Activated T-helper 2 cell treated with anti-CD3 and anti-CD28 coated beads, Interferon-gamma antibody, Interleukin-2, Interleukin-4, amounts not matched to agents 10 μg/mL and 5 μg/mL and 100 μg/mL, durations not matched to agents 14 hours and 24 hours and 36 hours (primary cell): ENCODE results near the gene LRRC66. TPM values are rescaled to one million over a fixed set of nuclear protein-coding genes. Genes with fewer than 3 reads are reported as not detected.

Experiments
- DNase-seq: peaks from one replicate; pipeline ENCODE4 v3.0.0; 2021; ENCODE audit warnings: low spot score
- H3K27ac Mint-ChIP-seq: one replicate; pipeline ENCODE4 v1.8.0; 2021; ENCODE audit warnings: mixed read lengths
- H3K27me3 Mint-ChIP-seq: one replicate; pipeline ENCODE4 v1.8.0; 2021; ENCODE audit warnings: low read depth, mixed read lengths
- H3K36me3 Mint-ChIP-seq: one replicate; pipeline ENCODE4 v1.8.0; 2021; ENCODE audit warnings: low read depth, mixed read lengths
- H3K4me1 Mint-ChIP-seq: one replicate; pipeline ENCODE4 v1.8.0; 2021; ENCODE audit warnings: low read depth, mixed read lengths
- H3K4me3 Mint-ChIP-seq: one replicate; pipeline ENCODE4 v1.8.0; 2021; ENCODE audit warnings: low read depth, mild to moderate bottlenecking, moderate library complexity, mixed read lengths
- H3K9me3 Mint-ChIP-seq: one replicate; pipeline ENCODE4 v1.8.0; 2021; ENCODE audit warnings: mixed read lengths
- intact Hi-C: fragments of 100-400 bp; cut with micrococcal nuclease; formaldehyde crosslinking; loops from one replicate; pipeline ENCODE4 v1.15.1; 2023
- total RNA-seq: library from RNA; stranded (reverse); gene quantifications from 2 replicates; pipeline ENCODE4 v1.2.3, GENCODE V29; 2022

The LRRC66 gene
- total RNA-seq, 1 donor from 2014 or later: 0.07 TPM

DNA sequence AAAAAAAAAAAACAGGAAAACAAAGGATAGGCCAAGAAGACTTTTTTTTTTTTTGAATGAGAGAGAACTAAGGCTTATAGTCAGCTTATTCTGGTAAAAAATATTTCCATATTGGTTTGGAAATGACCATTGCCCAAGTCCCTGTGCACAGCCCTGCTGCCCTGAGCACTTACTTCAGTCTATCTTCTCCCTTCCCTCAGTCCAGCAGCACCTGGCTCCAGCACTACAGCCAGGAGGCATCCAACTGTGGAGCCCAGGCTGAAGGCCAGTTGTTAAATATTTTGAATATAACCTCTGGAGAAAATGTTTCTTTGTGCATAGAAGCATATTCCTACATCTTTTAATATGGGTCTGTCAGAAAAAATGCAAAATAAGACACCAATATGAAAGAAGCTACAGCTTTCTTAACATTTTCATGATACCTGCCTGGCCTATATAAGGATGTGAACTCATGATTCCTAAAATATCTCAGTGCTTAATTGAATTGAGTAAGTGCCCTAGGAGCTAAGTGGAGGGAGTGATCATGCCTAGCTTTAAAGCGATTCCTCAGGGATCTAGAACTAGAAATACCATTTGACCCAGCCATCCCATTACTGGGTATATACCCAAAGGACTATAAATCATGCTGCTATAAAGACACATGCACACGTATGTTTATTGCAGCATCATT lies 14.4 kb downstream of the LRRC66 start:
- no peaks in the 10 kb centered on the region for H3K36me3 Mint-ChIP-seq
- H3K4me3 Mint-ChIP-seq: no peak overlapping the region
- H3K9me3 Mint-ChIP-seq: no peaks in the 10 kb centered on the region
- no peaks in the 10 kb centered on the region for H3K4me1 Mint-ChIP-seq
- no peak for DNase-seq
- H3K27me3 Mint-ChIP-seq: no peaks in the 10 kb centered on the region
- intact Hi-C loops: no loop called here
- no peak overlapping the region for H3K27ac Mint-ChIP-seq

DNA sequence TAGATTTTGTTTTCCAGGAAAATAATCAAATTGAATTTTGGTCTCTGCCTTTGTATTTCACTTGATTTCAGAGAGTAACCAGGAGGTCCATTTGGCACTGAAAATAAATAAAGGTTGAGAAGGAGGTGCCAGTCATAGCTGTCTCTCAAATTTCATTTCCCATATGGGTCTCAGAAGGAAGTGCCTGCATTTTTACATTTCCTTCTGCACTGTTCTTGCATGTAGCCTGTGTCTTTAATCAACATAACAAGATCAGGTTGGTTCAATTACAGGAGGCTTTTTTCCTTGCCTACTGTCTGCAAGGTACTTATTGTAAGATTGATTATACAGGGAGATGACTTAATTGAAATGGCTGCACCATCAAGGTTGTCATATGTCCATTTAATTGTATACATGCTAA lies 15.7 kb downstream of the LRRC66 start:
- Mint-ChIP-seq H3K27me3 (no peaks in the 10 kb centered on the region), H3K36me3 (no peaks in the 10 kb centered on the region), H3K4me1 (no peaks in the 10 kb centered on the region), H3K9me3 (no peaks in the 10 kb centered on the region), H3K27ac (no peak overlapping the region), H3K4me3 (no peak overlapping the region)
- intact Hi-C loops: no loop called here
- DNase-seq: no peak

DNA sequence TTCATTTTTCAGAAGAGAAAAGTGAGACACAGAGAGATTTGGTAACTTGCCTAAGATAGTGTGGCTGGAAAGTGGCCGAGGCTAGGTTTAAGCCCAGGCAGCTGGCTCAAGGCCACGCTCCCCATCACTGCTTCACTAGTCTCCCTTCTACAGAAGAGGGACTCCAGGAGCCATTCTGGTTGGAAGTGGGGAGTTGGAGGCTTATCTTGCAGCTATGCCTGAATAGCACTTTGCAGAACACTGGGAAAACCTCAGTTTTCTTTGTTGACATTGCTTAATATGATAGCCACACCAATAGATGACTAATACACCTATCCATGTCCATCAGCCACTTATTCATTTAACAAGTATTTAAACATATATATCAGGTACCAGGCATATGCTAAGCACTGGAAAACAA lies 18.5 kb downstream of the LRRC66 start:
- Mint-ChIP-seq H3K4me1 (no peaks in the 10 kb centered on the region), H3K36me3 (no peaks in the 10 kb centered on the region), H3K4me3 (no peak overlapping the region), H3K27me3 (no peaks in the 10 kb centered on the region), H3K9me3 (no peaks in the 10 kb centered on the region), H3K27ac (no peak overlapping the region)
- intact Hi-C loops: no loop called here
- no peak for DNase-seq

- no peaks in the 10 kb centered on the region for H3K36me3 Mint-ChIP-seq
- H3K9me3 Mint-ChIP-seq: no peaks in the 10 kb centered on the region
- no peak overlapping the region for H3K4me3 Mint-ChIP-seq
- no peak for DNase-seq
- H3K27me3 Mint-ChIP-seq: no peaks in the 10 kb centered on the region
- H3K4me1 Mint-ChIP-seq: no peaks in the 10 kb centered on the region
- H3K27ac Mint-ChIP-seq: no peak overlapping the region
- intact Hi-C loops: no loop called here
These were observed 20.9 kb downstream of the LRRC66 start for GRCh38 chr4:51999250-51999649.

DNA sequence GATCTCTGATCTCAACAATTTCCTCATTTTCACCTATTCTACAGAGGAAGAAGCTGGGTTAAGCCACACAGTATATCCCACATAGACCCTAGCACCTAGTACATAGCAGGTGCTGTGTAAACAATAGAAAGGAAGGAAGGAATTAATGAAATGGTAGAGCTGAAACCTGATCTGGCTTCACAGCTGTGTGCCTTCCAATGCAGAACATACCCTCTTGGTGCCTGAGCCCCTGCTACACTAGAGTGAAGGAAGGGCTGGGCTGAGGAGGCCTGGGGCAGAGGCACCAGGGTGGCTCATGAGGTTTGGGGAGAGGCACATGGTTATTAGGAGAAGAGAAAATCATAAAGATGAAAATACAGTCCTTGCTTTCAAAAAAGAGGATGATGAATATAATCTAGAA lies 21.3 kb downstream of the LRRC66 start:
- Mint-ChIP-seq H3K36me3 (no peaks in the 10 kb centered on the region), H3K27me3 (no peaks in the 10 kb centered on the region), H3K4me1 (no peaks in the 10 kb centered on the region), H3K9me3 (no peaks in the 10 kb centered on the region), H3K27ac (no peak overlapping the region), H3K4me3 (no peak overlapping the region)
- intact Hi-C loops: no loop called here
- no peak for DNase-seq

- no peaks in the 10 kb centered on the region for H3K27me3 Mint-ChIP-seq
These were observed 22.5 kb downstream of the LRRC66 start for GRCh38 chr4:51997647-51998046.

DNA sequence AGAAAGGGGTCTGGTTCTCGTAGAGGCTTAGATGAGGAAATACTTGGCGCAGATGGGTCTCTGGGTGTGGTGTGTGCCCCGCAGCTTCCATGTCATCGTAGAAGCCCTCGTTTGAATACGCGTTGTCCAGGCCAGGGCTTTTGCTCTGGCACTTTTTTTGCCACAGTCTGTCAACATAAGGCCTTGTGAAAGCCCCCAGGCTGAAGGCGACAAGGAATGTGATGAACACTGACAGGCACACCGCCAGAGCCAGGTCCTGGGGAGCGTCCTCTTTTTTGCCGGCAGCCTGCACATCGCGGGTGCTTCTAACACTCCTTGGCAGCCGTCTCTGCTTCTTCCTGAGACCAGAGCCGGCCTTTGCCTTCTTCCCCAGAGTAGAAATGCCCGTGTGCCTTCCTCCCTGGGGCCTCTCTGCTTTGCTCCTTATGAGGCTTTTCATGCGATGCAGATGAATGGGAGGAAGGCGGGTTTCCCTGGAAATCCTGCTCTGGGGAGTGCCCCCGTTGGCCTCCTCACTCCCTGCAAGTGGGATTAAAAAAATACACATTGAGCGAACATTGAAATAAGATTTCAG lies 24.4 kb downstream of the LRRC66 start:
- no peak for DNase-seq
- intact Hi-C loops: no loop called here
- Mint-ChIP-seq H3K4me3 (no peak overlapping the region), H3K36me3 (no peaks in the 10 kb centered on the region), H3K9me3 (peaks cover 3% of the 10 kb centered on the region), H3K27ac (no peak overlapping the region), H3K27me3 (no peaks in the 10 kb centered on the region), H3K4me1 (no peaks in the 10 kb centered on the region)

More at GRCh38 chr4:51997647-51998046, 22.5 kb downstream of the LRRC66 start:
- intact Hi-C loops: no loop called here
- Mint-ChIP-seq H3K9me3 (no peaks in the 10 kb centered on the region), H3K4me1 (no peaks in the 10 kb centered on the region), H3K4me3 (no peak overlapping the region), H3K27ac (no peak overlapping the region), H3K36me3 (no peaks in the 10 kb centered on the region)
- DNase-seq: no peak

- Mint-ChIP-seq H3K27me3 (peaks cover 2% of the 10 kb centered on the region), H3K4me3 (no peak overlapping the region), H3K27ac (no peak overlapping the region), H3K4me1 (no peaks in the 10 kb centered on the region), H3K9me3 (no peaks in the 10 kb centered on the region), H3K36me3 (no peaks in the 10 kb centered on the region)
- DNase-seq: no peak
- intact Hi-C loops: no loop called here
These were observed 54.3 kb downstream of the LRRC66 start for GRCh38 chr4:51965862-51966261.

DNA sequence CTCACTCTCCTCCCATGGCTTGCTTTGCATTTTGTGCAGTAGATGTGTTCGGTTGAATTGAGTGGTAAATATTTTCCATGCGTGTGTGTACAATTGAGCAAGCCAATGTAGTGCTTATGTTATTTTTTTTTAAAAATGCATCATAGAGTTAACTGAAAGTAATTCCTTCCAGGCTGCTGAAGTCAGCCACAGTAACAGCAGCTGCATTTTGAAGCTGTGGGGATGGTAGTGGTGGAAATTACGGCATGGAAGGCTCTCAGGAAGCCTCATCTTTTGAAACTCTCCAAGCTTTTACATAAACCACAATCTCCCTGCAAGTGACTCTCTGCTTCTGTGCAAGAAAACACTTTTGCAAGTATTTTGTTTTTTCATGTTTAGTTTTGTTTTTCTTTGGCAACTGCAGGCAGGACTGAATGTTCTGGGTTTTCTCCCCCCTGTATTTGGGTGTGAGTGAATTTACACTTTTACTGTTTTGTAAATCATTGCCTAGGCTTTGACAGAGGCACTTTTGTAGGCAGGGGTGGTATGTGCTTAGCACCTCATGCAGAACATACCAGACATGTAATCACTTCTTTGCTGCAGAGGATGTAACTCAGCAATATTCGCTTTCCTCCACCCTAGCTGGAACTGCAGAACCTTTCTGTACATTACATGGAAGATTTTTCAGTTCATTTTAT lies 56.2 kb downstream of the LRRC66 start:
- intact Hi-C loops: no loop called here
- Mint-ChIP-seq H3K27me3 (no peaks in the 10 kb centered on the region), H3K27ac (no peak overlapping the region), H3K4me3 (no peak overlapping the region), H3K9me3 (no peaks in the 10 kb centered on the region), H3K4me1 (no peaks in the 10 kb centered on the region), H3K36me3 (no peaks in the 10 kb centered on the region)
- DNase-seq: no peak

DNA sequence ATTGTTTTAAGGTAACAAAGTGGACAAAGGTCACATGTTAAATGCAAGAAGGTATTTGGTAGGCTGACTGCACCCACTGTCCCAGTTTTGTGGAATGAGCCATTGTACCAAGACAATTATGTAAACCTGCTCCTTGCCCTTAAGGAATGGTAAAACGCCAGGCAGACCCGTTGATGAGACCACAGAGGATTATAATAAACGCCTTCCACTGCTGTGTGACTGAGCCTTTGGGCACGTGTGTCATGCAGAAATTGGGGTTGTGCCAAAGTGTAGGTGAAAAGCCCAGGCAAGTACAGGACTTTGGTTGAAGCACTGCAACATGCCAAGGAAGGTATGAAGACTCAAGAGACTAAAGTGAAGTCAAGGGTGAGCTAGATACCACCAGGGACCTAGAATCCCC lies 59.7 kb downstream of the LRRC66 start:
- no peak for DNase-seq
- no peaks in the 10 kb centered on the region for H3K36me3 Mint-ChIP-seq
- H3K4me1 Mint-ChIP-seq: no peaks in the 10 kb centered on the region
- H3K27me3 Mint-ChIP-seq: no peaks in the 10 kb centered on the region
- no peak overlapping the region for H3K27ac Mint-ChIP-seq
- peaks cover 3% of the 10 kb centered on the region for H3K9me3 Mint-ChIP-seq
- intact Hi-C loops: no loop called here
- no peak overlapping the region for H3K4me3 Mint-ChIP-seq

DNA sequence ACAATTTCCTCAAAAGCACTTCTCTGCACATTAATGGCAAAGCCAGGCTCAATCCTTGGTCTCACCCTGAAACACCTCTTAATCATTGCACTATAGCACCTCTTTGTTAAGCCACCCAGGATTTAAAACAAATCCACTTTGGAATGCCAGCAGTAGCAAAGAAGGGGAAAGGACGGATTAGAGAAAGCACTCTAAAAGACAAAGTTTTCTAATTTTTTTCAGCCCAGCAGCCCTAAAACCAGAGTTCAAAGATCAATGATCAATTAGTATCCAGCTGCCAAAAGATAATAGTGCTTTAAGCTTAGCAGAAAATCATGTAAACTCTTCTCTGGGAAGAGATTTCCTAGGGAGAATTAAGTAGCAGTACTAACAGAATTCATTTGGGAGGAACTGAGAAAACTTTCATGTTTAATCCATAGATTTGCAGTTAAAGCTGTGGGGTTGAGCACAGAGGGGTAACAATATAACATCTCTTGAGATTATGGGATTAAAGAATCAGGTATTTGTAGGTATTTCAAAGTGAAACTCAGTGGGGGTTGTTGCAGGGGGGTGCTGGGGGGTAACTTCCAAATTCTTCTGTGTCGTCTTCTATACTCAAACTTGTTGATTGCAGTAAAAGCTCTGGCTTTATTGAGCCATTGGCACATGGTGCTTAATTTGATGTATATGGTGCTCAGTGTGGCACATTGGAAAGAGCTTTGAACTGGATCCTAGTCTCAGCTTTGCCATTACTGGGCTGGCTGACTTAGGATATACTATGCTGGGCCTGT lies 61.8 kb downstream of the LRRC66 start:
- DNase-seq: no peak
- H3K27ac Mint-ChIP-seq: no peak overlapping the region
- peaks cover 8% of the 10 kb centered on the region for H3K9me3 Mint-ChIP-seq
- H3K4me1 Mint-ChIP-seq: no peaks in the 10 kb centered on the region
- intact Hi-C loops: no loop called here
- H3K4me3 Mint-ChIP-seq: no peak overlapping the region
- H3K27me3 Mint-ChIP-seq: no peaks in the 10 kb centered on the region
- no peaks in the 10 kb centered on the region for H3K36me3 Mint-ChIP-seq
